AG10803 (cell line): ENCODE results near the gene MEGF6.

Source experiments
- DNase-seq: peaks from one replicate; pipeline ENCODE4 v3.0.0; 2010; ENCODE audit warnings: low read depth
- H3K4me3 ChIP-seq: 2 replicates; pipeline ENCODE4 v1.5.1; 2011; ENCODE audit warnings: mild to moderate bottlenecking, low read length, control low read depth
- TF ChIP-seq, protein P1 (sequence below): conservative IDR thresholded peaks from 2 replicates; pipeline ENCODE4 v1.5.1; 2011; ENCODE audit warnings: mild to moderate bottlenecking, low read length, control low read depth, inconsistent platforms

Gene MEGF6

DNA sequence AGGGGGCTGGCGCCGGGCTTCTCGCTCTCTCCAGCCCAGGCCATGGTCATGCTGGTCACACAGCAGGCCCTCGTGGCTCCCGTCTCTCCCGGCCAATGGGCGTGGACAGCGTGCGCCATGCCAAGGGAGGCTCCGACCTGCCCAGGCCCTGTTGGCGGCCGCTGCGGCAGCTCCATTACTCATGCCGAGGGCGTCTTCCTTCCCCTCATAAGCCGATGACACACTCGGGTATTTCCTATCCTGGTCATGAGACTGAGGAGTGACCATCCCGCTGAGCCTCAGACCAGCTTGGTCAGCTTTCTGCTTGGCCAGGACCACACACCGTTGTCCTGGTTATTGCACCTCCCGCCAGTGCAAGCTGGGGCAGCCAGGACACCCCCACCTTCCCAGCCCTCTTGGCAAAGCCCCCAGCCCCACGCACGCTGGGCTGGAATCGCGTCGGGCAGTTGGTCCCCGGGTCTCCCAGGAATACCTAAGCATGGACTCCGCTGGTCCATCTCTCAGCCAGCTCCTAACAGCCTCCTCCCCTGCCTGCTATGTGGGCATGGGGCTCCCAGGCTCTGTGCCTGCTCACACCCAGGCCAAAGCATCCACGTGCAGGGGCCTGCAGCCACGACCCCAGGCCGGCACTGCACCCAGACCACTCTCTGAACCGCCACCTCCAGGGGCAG, 107.0 kb downstream of the MEGF6 start:
- TF ChIP-seq, protein P1, sequence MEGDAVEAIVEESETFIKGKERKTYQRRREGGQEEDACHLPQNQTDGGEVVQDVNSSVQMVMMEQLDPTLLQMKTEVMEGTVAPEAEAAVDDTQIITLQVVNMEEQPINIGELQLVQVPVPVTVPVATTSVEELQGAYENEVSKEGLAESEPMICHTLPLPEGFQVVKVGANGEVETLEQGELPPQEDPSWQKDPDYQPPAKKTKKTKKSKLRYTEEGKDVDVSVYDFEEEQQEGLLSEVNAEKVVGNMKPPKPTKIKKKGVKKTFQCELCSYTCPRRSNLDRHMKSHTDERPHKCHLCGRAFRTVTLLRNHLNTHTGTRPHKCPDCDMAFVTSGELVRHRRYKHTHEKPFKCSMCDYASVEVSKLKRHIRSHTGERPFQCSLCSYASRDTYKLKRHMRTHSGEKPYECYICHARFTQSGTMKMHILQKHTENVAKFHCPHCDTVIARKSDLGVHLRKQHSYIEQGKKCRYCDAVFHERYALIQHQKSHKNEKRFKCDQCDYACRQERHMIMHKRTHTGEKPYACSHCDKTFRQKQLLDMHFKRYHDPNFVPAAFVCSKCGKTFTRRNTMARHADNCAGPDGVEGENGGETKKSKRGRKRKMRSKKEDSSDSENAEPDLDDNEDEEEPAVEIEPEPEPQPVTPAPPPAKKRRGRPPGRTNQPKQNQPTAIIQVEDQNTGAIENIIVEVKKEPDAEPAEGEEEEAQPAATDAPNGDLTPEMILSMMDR = no peak
- peak; percentile 94 for DNase-seq
- H3K4me3 ChIP-seq = no peak overlapping the region

DNA sequence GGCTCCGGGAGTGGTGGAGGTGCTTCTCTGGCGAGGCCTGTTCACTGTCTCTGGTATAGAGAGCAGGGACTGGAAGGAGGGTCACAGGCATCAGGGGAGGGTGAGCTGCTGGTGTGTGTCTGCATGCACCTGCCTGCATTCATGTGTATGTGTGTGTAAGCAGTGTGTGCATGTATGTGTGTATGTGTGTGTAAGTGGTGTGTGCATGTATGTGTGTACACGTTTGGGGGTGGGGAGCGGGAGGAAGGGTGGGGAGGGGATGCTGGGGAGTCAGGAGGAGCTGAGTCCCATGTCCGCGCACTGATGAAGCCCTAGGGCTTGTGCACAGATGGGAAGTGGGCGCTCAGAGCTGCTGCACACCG, 107.8 kb downstream of the MEGF6 start:
- no peak overlapping the region for H3K4me3 ChIP-seq
- TF ChIP-seq, protein P1 = no peak
- no peak for DNase-seq

DNA sequence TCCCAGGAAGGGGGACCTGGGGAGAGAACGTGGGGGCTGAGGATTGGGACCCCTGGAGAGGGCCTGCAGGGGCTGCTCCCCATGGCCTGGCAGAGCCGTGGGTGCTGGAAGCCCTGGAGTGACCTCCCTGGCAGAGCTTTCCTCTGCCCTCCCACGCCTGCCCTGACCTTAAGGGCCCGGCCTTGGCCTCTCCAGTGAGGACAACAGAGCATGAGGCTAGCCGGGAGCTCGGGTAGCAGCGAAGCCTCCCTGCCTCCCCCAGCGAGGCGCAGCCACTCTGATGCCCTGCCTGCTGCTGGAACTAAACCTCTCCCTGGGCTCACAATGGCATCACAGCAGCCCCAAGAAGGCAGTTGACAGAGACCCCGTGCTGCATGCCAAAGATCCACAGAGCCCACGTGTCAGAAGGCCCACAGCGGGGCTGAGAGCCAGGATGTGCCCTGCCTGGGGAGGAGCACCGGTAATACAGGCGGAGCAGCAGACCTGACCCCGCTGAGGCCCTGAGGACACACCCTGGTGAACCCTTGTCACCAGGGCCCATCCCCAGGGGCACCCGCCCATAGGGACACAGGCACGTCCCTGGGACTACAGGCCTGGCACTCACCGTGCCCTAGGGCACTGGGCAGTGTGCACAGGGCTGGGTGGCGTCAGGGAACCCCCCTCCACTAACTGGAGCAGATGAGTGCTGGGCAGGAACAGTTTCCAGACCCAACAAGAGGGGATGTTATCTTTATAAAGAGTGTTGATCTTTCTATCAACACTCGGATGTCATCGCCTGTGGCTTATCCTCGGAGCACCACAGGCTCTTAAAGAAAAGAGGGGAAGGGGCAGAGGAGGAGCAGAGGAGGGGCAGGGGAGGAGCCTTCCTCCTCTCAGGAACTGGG, 108.4 kb downstream of the MEGF6 start:
- TF ChIP-seq, protein P1 = no peak
- no peak overlapping the region for H3K4me3 ChIP-seq
- no peak for DNase-seq

DNA sequence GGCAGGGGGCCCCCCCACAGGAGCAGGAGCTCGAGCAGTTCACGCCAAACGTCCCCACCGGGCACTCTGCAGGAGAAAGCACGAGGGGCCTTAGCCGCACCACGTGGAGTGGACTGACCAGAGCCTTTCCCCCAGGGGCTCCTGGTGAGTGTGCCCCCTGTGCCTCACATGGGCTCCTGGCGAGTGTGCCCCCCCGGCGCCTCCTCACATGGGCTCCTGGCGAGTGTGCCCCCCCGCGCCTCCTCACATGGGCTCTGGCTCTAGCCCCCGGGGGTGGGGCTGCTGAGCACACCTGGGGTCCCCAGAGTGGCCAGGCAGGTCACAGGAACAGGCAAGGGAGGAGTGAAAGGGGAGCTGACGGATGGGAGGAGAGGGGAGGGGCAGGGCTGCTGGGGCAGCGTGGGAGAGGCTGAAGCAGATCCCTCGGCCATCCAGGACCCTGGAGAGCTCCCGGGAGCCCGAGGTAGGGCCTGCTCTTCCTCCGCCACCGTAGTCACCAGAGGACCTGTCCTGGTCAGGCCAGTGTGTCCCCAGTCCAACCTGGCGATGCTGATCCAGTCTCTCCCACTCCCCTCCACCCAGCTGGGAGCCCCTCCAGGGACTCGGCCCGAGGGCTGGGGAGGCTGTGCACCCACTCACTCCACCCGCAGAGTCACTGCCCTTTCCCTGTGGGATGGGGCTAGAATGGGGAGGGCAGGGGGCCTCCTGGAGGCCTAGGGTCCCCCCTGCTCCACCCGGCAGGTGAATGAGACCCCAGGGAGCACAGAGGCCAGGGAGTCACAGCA, 109.3 kb downstream of the MEGF6 start:
- H3K4me3 ChIP-seq = no peak overlapping the region
- TF ChIP-seq, protein P1 = no peak
- DNase-seq = no peak

DNA sequence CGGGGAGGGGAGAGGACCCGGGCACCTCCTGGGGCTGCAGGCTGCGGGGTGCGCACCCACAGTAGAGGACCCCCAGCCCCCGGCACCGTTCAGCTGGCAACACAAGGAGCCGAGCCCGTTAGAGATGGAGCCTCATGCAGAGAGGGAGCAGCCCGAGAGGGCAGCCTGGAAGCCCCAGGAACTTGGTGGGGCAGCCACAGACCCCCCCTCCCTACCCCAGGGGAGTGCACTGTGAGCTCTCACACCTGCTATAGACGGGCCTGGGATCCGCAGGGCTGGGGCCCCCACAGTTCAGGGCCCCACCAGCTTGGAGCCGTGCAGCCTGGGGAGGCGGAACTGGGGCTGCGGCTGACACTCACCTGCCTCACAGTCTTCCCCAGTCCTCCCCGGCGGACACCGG, 109.9 kb downstream of the MEGF6 start:
- DNase-seq = no peak
- H3K4me3 ChIP-seq = no peak overlapping the region
- TF ChIP-seq, protein P1 = no peak

DNA sequence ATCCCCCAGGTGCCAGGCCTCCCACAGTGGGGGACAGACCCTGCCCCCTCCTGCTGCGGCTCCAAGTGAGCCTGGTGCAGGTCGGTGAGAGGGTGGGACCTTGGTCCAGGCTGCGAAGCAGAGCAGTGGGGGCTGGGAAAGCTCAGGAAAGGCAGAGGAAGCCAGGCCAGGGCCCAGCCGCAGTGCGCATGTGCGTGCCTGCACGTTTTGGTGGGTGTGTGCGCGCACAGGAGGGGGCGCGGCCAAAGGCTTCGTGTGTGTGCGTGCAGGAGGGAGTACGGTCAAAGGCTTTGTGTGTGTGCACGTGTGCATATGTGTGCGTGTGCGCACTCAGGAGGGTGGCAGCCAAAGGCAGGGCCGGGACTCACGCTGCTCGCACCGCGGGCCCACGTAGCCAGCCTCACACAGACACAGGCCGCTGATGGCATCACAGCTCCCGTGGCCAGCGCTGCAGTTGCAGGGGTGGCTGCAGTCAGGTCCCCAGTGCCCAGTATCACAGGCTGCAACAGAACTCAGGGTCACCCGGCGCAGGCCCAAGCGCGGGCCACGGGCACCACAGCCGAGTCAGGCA, 111.0 kb downstream of the MEGF6 start:
- DNase-seq = no peak
- no peak overlapping the region for H3K4me3 ChIP-seq
- TF ChIP-seq, protein P1 = no peak
